PC-3 (cell line): ENCODE measurements around the gene CDKL2. TPM values are rescaled to one million over a fixed set of nuclear protein-coding genes. Genes with fewer than 3 reads are reported as not detected.
A peak's percentile ranks its signal among the peaks of the same experiment; 100 is the strongest.

Source experiments
- ATAC-seq: fragments of 200-7000 bp; cut with Tn5 transposase; 2 replicates; pipeline ENCODE4 v1.9.1; 2020; ENCODE audit warnings: mild to moderate bottlenecking, moderate library complexity
- BruUV-seq: library from RNA; stranded (reverse); fragments of 400-500 nt; replicated peaks from 2 replicates; lab custom pipeline; 2021; lab: Mats Ljungman, UMichigan
- CTCF ChIA-PET: fragments of 300-600 bp; sonication (Branson Sonifier 250); formaldehyde crosslinking; loops from one replicate; lab custom pipeline; 2022; ENCODE audit warnings: antibody characterized with exemption; lab: Charles Lee
- POLR2A ChIA-PET: fragments of 300-600 bp; sonication (Branson Sonifier 250); formaldehyde crosslinking; loops from one replicate; lab custom pipeline; 2022; ENCODE audit warnings: antibody characterized with exemption; ENCODE audit not compliant: unreplicated experiment; lab: Charles Lee
- DNase-seq: peaks from one replicate; pipeline ENCODE4 v3.0.0-alpha.2; 2015
- H2AFZ ChIP-seq: fragments of 300-600 bp; sonication (generic); 2 replicates; pipeline ENCODE4 v1.6.0; 2016; ENCODE audit warnings: antibody characterized with exemption, low read length
- H3F3A ChIP-seq: fragments of 300-600 bp; sonication (generic); one replicate; pipeline ENCODE4 v1.6.0; 2017; ENCODE audit warnings: antibody characterized with exemption, low read length, control low read depth, mild to moderate bottlenecking; ENCODE audit not compliant: unreplicated experiment
- H3K27ac ChIP-seq: fragments of 300-600 bp; sonication (generic); 2 replicates; pipeline ENCODE4 v1.5.1; 2016; ENCODE audit warnings: mild to moderate bottlenecking, low read length
- H3K27me3 ChIP-seq: fragments of 300-600 bp; sonication (generic); 2 replicates; pipeline ENCODE4 v1.6.1; 2016; ENCODE audit warnings: low read length, mixed read lengths
- H3K36me3 ChIP-seq: fragments of 300-600 bp; sonication (generic); 2 replicates; pipeline ENCODE4 v1.6.1; 2016; ENCODE audit warnings: low read depth, mixed run types, low read length, mixed read lengths
- H3K4me1 ChIP-seq: fragments of 300-600 bp; sonication (generic); 2 replicates; pipeline ENCODE4 v1.5.1; 2016; ENCODE audit warnings: low read length; ENCODE audit not compliant: insufficient read depth
- H3K4me2 ChIP-seq: fragments of 300-600 bp; sonication (generic); 2 replicates; pipeline ENCODE4 v1.6.0; 2016; ENCODE audit warnings: low read length
- H3K4me3 ChIP-seq: fragments of 300-600 bp; sonication (generic); 2 replicates; pipeline ENCODE4 v1.5.1; 2016; ENCODE audit warnings: mild to moderate bottlenecking, low read length, mixed read lengths
- H3K79me2 ChIP-seq: fragments of 300-600 bp; sonication (generic); 2 replicates; pipeline ENCODE4 v1.6.1; 2017; ENCODE audit warnings: low read length, mixed read lengths
- H3K9ac ChIP-seq: fragments of 300-600 bp; sonication (generic); 2 replicates; pipeline ENCODE4 v1.6.0; 2016; ENCODE audit warnings: mild to moderate bottlenecking, low read length
- H3K9me2 ChIP-seq: fragments of 300-600 bp; sonication (generic); replicated peaks from 2 replicates; pipeline ENCODE4 v1.6.1; 2016; ENCODE audit warnings: mixed run types, low read length, mixed read lengths
- H3K9me3 ChIP-seq: fragments of 300-600 bp; sonication (generic); 2 replicates; pipeline ENCODE4 v1.6.1; 2016; ENCODE audit warnings: low read length, mixed read lengths
- H4K20me1 ChIP-seq: fragments of 300-600 bp; sonication (generic); 2 replicates; pipeline ENCODE4 v1.6.1; 2016; ENCODE audit warnings: low read length, mixed read lengths
- CTCF ChIP-seq: fragments of 300-600 bp; sonication (generic); conservative IDR thresholded peaks from 2 replicates; pipeline ENCODE4 v1.5.1; 2017; ENCODE audit warnings: antibody characterized with exemption, low read depth, mild to moderate bottlenecking, low read length
- EZH2 ChIP-seq: fragments of 300-600 bp; sonication (generic); IDR thresholded peaks from one replicate; pipeline ENCODE4 v1.6.1; 2017; ENCODE audit warnings: antibody characterized with exemption, mild to moderate bottlenecking, low read length; ENCODE audit not compliant: unreplicated experiment
- EZH2phosphoT487 ChIP-seq: fragments of 300-600 bp; sonication (generic); IDR thresholded peaks from 2 replicates; pipeline ENCODE4 v1.6.1; 2018; ENCODE audit warnings: mild to moderate bottlenecking, antibody characterized with exemption, low read length, borderline replicate concordance
- intact Hi-C: fragments of 100-400 bp; cut with micrococcal nuclease; formaldehyde crosslinking; loops from 2 replicates; pipeline ENCODE4 v1.9.0; 2023
- total RNA-seq: library from RNA; depleted of rRNA; stranded (reverse); fragments of >200 nt; gene quantifications from 2 replicates; pipeline ENCODE4 v1.2.3, GENCODE V29; 2014

Gene CDKL2
- total RNA-seq, 1 experiment from 2014 or later: 0.55 TPM

- no TSS peak for BruUV-seq
- H3K27ac ChIP-seq: no peak overlapping the region
- no peak overlapping the region for H3K9ac ChIP-seq
- no peak overlapping the region for H3K4me2 ChIP-seq
- H3K27me3 ChIP-seq: no peaks in the 10 kb centered on the region
- H4K20me1 ChIP-seq: peaks cover 29% of the 10 kb centered on the region
- no peaks in the 10 kb centered on the region for H3F3A ChIP-seq
- H3K4me1 ChIP-seq: peaks cover 13% of the 10 kb centered on the region
- no peak for ATAC-seq
- no peaks in the 10 kb centered on the region for H3K9me3 ChIP-seq
- H3K4me3 ChIP-seq: no peak overlapping the region
- TF ChIP-seq EZH2phosphoT487 (no peak), EZH2 (no peak), CTCF (no peak)
- H3K36me3 ChIP-seq: peaks cover 38% of the 10 kb centered on the region
- intact Hi-C loops: no loop called here
- no peaks in the 10 kb centered on the region for H3K9me2 ChIP-seq
- ChIA-PET CTCF (no interaction called here), POLR2A (no interaction called here)
- DNase-seq: no peak
- peaks cover 55% of the 10 kb centered on the region for H3K79me2 ChIP-seq
- no peak overlapping the region for H2AFZ ChIP-seq
Measured at GRCh38 chr4:75660491-75660890, 30.2 kb upstream of the CDKL2 start.

- intact Hi-C loops: no loop called here
- Histone ChIP-seq H3K9me2 (no peaks in the 10 kb centered on the region), H3K79me2 (peaks cover 46% of the 10 kb centered on the region), H3K4me1 (peaks cover 13% of the 10 kb centered on the region), H3K36me3 (peaks cover 46% of the 10 kb centered on the region), H3K4me3 (no peak overlapping the region), H3K27ac (no peak overlapping the region), H3K4me2 (no peak overlapping the region), H3F3A (no peaks in the 10 kb centered on the region), H3K9me3 (no peaks in the 10 kb centered on the region), H3K9ac (no peak overlapping the region), H4K20me1 (peaks cover 20% of the 10 kb centered on the region; the same call in 1 of the 2 replicates), H2AFZ (no peak overlapping the region), H3K27me3 (no peaks in the 10 kb centered on the region)
- no TSS peak for BruUV-seq
- DNase-seq: no peak
- ChIA-PET POLR2A (interaction anchor here (1.3 kb wide), 1 partner anchor 64 kb away, joined by 4 read pairs; the partner anchor contains the start of gene USO1), CTCF (no interaction called here)
- no peak for ATAC-seq
- no peak for TF ChIP-seq EZH2
- no peak for TF ChIP-seq EZH2phosphoT487
- no peak for TF ChIP-seq CTCF
Measured at GRCh38 chr4:75659512-75660031, 29.2 kb upstream of the CDKL2 start.

GRCh38 chr4:75658876-75659275, 28.5 kb upstream of the CDKL2 start:
- intact Hi-C loops: no loop called here
- no peak overlapping the region for H3K4me2 ChIP-seq
- H3K79me2 ChIP-seq: peaks cover 39% of the 10 kb centered on the region
- no peaks in the 10 kb centered on the region for H3F3A ChIP-seq
- DNase-seq (peak; percentile 30), ATAC-seq (no peak)
- H3K4me3 ChIP-seq: no peak overlapping the region
- TF ChIP-seq CTCF (no peak), EZH2phosphoT487 (no peak), EZH2 (no peak)
- no TSS peak for BruUV-seq
- ChIA-PET CTCF (no interaction called here), POLR2A (interaction anchor here (1.3 kb wide), 1 partner anchor 65 kb away, joined by 4 read pairs; the partner anchor contains the start of gene USO1)
- H2AFZ ChIP-seq: no peak overlapping the region
- H3K4me1 ChIP-seq: peaks cover 13% of the 10 kb centered on the region
- H3K27ac ChIP-seq: no peak overlapping the region
- no peaks in the 10 kb centered on the region for H3K9me3 ChIP-seq
- no peak overlapping the region for H3K9ac ChIP-seq
- H3K27me3 ChIP-seq: no peaks in the 10 kb centered on the region
- H4K20me1 ChIP-seq: peaks cover 19% of the 10 kb centered on the region; the same call in 1 of the 2 replicates
- peaks cover 52% of the 10 kb centered on the region for H3K36me3 ChIP-seq
- H3K9me2 ChIP-seq: no peaks in the 10 kb centered on the region
